ENCODE data around the gene SNRK. TPM values are rescaled to one million over a fixed set of nuclear protein-coding genes. Genes with fewer than 3 reads are reported as not detected.

The SNRK gene
- total RNA-seq, 1 donor from 2014 or later: 51.4 TPM

- DNase-seq (ENCODE audit: low spot score): no peak
Observed at GRCh38 chr3:43273416-43273815, 12.9 kb upstream of the SNRK start.

GRCh38 chr3:43279082-43279481, 7.3 kb upstream of the SNRK start:
- DNase-seq (ENCODE audit: low spot score): no peak

- no peak for DNase-seq (ENCODE audit: low spot score)
Observed at GRCh38 chr3:43279532-43279931, 6.8 kb upstream of the SNRK start.

GRCh38 chr3:43281020-43281419, 5.3 kb upstream of the SNRK start:
- no peak for DNase-seq (ENCODE audit: low spot score)

- DNase-seq (ENCODE audit: low spot score): no peak
Observed at GRCh38 chr3:43284171-43284570, 2.2 kb upstream of the SNRK start.

- DNase-seq (ENCODE audit: low spot score): no peak
Observed at GRCh38 chr3:43285644-43286043, 696 bp upstream of the SNRK start.

GRCh38 chr3:43286841-43287499, 630 bp downstream of the SNRK start:
- DNase-seq (ENCODE audit: low spot score): no peak

GRCh38 chr3:43287500-43287873, 1.1 kb downstream of the SNRK start:
- no peak for DNase-seq (ENCODE audit: low spot score)

- no peak for DNase-seq (ENCODE audit: low spot score)
Observed at GRCh38 chr3:43288366-43288765, 2.0 kb downstream of the SNRK start.

- DNase-seq (ENCODE audit: low spot score): no peak
Observed at GRCh38 chr3:43288850-43289249, 2.5 kb downstream of the SNRK start.

- DNase-seq (ENCODE audit: low spot score): no peak
Observed at GRCh38 chr3:43289401-43289800, 3.1 kb downstream of the SNRK start.

GRCh38 chr3:43289841-43290470, 3.6 kb downstream of the SNRK start:
- no peak for DNase-seq (ENCODE audit: low spot score)

GRCh38 chr3:43290956-43291355, 4.6 kb downstream of the SNRK start:
- no peak for DNase-seq (ENCODE audit: low spot score)

- no peak for DNase-seq (ENCODE audit: low spot score)
Observed at GRCh38 chr3:43291546-43291945, 5.2 kb downstream of the SNRK start.

- DNase-seq (ENCODE audit: low spot score): no peak
Observed at GRCh38 chr3:43294975-43295374, 8.6 kb downstream of the SNRK start.

- DNase-seq (ENCODE audit: low spot score): no peak
Observed at GRCh38 chr3:43296565-43296964, 10.2 kb downstream of the SNRK start.

GRCh38 chr3:43298292-43298691, 12.0 kb downstream of the SNRK start:
- DNase-seq (ENCODE audit: low spot score): no peak

- no peak for DNase-seq (ENCODE audit: low spot score)
Observed at GRCh38 chr3:43298761-43299160, 12.4 kb downstream of the SNRK start.

GRCh38 chr3:43302116-43302880, 16.0 kb downstream of the SNRK start:
- DNase-seq (ENCODE audit: low spot score): no peak

GRCh38 chr3:43304126-43304525, 17.8 kb downstream of the SNRK start:
- DNase-seq (ENCODE audit: low spot score): no peak

GRCh38 chr3:43307226-43307625, 20.9 kb downstream of the SNRK start:
- DNase-seq (ENCODE audit: low spot score): no peak

- no peak for DNase-seq (ENCODE audit: low spot score)
Observed at GRCh38 chr3:43307649-43308048, 21.3 kb downstream of the SNRK start.
